RWPE1 (cell line): Measurements from ENCODE around the gene IMMP2L.

Experiments used
- CTCF ChIA-PET: fragments of 350-600 bp; sonication (Branson Sonifier 250); formaldehyde crosslinking; extraction: SDS; loops from one replicate; lab custom pipeline; 2021; lab: Yijun Ruan, JAX
- POLR2A ChIA-PET: fragments of 400-600 bp; formaldehyde crosslinking; extraction: SDS; loops from one replicate; lab custom pipeline; 2020; ENCODE audit warnings: antibody characterized with exemption; ENCODE audit not compliant: low non-redundant PET; lab: Yijun Ruan, JAX
- DNase-seq: peaks from one replicate; pipeline ENCODE4 v3.0.0; 2012; ENCODE audit warnings: low spot score
- H3K27ac ChIP-seq: fragments of 450-650 bp; 2 replicates; pipeline ENCODE4 v1.5.1; 2017
- CTCF ChIP-seq: fragments of 450-650 bp; conservative IDR thresholded peaks from 2 replicates; pipeline ENCODE4 v1.5.1; 2017; ENCODE audit warnings: low read depth, mild to moderate bottlenecking

The IMMP2L gene

DNA sequence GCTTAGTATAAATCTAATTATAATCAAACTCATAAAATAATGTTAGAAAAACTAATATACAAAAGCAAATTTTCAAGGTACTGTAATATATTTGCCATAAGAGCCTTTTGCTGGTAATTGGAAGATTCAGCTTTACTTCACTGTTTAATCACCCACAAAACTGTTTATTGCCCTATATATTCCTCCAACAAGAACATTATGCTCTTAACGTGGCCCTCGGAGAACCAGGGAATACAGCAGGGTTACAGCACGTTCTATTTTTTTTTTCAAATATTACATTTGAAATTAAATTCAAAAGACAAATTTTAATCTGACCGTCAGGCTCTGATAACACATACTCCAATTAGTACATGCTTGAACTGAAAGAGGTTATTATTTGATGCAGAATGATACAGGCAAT lies 807.6 kb downstream of the IMMP2L start:
- CTCF ChIA-PET: no interaction called here
- POLR2A ChIA-PET: no interaction called here
- TF ChIP-seq CTCF: no peak

DNA sequence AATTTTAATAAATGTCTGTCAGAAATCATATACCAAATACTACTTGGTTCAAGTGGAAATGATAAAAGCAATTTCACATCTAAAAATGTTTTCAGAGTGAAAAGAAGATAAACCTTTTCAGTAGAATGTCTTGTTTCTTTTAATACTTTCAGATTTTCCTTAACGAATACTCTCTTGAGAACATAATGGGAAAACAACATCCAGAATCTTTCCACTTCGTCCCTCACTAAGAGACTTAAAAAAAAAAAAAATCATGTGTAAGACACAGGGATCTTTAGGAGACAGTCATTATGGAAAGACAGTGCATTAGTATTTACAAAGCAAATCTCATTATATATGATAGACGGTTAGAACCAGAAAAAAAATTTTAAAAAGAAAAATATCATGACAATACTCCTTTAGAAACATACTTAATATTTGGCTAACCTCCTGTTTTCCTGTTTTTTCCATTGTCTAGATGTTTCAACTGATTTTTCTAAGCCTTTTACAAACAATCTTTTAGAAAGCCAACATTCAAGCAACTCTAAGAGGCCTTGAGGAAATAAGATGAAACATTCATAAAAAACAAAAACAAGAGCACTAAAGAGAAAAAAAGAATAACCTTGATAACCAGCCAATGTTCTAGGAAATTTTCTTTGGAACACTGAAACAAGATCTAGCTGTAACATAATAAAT lies 811.2 kb downstream of the IMMP2L start:
- CTCF ChIA-PET: no interaction called here
- no peak overlapping the region for H3K27ac ChIP-seq
- POLR2A ChIA-PET: no interaction called here
- DNase-seq: no peak
- TF ChIP-seq CTCF: no peak

More for the DNA sequence above, 807.6 kb downstream of the IMMP2L start:
- no peak overlapping the region for H3K27ac ChIP-seq
- no peak for DNase-seq

DNA sequence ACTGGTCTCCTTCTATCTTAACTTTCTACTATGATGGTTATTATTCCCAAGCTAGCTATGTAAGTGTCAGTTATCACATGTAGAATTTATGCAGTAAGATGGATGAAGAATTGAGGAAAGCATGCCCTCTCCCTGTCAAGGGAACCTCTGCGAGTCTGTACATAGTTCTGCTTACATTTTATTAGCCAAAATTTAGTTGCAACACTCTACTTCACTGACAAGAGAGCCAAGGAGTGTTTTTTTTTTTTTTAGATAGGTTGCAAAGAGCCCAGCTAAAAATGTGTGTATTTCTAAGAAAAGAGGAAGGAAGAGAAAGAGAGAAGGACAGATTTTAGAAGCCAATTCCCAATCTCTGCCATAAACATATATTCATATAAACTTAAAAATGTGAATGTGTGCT lies 829.1 kb downstream of the IMMP2L start:
- ChIA-PET POLR2A (no interaction called here), CTCF (no interaction called here)
- no peak overlapping the region for H3K27ac ChIP-seq
- no peak for TF ChIP-seq CTCF
- no peak for DNase-seq

DNA sequence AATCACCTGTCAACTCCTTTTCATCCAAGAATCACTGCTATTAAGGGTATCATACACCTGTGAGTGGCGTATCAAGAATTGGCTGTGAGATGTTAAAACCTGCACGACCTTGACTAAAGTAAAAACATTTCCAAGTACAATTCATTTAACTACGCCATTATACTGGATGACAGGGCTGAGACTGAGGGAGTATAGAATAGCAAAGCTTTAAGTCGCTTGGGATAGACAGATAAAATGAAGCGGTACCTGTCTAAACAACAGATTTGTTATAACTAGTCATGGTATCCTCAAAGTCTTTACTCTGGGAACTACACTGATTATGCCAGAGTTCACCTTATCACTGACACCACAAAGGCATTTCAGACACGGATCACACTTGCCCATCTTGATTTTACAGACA lies 837.5 kb downstream of the IMMP2L start:
- no peak overlapping the region for H3K27ac ChIP-seq
- no peak for DNase-seq
- ChIA-PET POLR2A (no interaction called here), CTCF (no interaction called here)
- no peak for TF ChIP-seq CTCF

GRCh38 chr7:110721395-110721794 lies 840.9 kb downstream of the IMMP2L start:
- no peak for TF ChIP-seq CTCF
- CTCF ChIA-PET: interaction anchor here (0.6 to 0.7 kb wide), 2 partner anchors 21 to 877 kb away, joined by 3 to 5 read pairs; no protein-coding TSS in a partner anchor
- H3K27ac ChIP-seq: no peak overlapping the region
- DNase-seq: no peak
- POLR2A ChIA-PET: no interaction called here

DNA sequence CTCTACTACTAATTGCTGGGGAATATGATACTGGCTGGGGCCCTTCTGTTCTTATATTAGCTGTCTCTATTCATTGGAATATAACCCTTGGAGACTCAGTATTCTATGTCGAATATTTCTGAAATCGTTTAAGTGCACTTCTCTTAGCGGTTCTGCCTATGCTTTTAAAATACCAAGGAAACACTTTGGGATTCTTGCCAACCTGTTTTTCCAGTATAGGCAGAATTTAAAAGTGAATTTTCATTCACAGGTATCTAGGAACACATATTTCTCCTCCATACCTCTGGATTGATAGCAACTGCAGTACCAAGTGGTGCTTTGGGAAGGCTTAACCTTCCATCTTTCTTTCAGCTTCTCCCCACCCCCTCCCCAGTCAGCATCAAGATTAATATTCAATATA lies 841.7 kb downstream of the IMMP2L start:
- CTCF ChIA-PET: no interaction called here
- TF ChIP-seq CTCF: no peak
- POLR2A ChIA-PET: no interaction called here
- DNase-seq: no peak
- no peak overlapping the region for H3K27ac ChIP-seq

DNA sequence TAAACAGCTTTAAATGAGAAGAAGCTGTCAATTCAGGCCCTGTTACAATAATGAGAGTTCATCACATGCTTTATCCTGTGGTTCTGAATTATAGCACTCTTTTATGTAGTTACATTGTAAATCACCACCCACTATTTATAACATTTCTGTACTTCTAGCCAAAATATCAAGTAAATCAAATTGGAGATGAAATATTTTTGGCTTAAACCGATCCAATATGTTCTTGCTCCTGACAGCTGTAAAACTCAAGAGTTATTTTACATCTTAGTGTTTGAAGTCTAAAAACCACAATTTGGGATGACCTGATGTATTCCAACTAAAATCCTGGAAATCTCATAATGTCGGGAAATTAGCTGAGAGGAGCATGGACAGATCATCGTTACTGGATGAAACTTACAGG lies 842.6 kb downstream of the IMMP2L start:
- DNase-seq: no peak
- TF ChIP-seq CTCF: no peak
- POLR2A ChIA-PET: no interaction called here
- H3K27ac ChIP-seq: no peak overlapping the region
- CTCF ChIA-PET: no interaction called here
